Measurements from ENCODE around the gene TEKT5.

The TEKT5 gene

DNA sequence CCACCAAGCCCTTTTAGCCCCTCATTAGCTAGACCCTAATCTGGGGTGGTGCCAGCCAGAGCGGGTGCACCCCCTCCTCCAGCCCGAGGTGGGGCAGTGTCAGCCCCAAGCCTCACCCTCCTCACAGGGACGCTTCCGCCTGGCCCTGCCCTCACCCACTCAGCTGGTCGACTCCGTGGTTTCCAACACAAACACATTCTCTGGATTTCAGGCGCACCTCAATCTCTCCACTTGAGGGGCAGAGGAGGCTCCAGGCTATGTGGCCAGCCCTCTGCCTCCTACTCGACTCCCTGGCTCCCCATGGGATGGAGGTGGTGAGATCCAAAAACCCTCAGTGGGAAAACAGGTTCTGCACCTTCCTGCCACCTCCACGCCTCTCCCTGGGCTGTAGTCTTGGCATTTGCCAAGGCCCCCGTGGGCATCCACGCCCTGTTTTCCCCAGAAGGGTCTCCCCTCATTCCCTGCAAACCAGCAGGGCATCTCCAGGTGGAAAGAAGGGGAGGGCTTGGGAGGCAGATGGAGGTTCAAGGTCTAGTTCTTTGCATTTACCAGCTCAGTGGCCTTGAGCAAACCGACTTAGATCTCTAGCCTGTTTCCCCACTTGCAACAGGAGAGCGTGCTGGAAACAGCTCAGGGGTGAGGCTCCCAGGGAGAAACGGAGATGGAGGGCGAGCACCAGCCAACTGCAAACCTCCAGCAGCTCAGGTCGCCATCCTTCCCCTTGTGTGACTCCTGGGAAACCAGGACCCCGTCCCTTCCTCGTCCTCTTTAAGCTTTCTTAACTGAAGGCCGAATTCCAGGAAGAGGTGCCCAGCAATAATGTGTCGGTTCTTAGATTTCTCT lies 116.0 kb downstream of the TEKT5 start:
- no peak for DNase-seq (ENCODE audit: low read depth)

All from stimulated activated CD8-positive, alpha-beta memory T cell treated with anti-CD3 and anti-CD28 coated beads, Interleukin-7, amount 100 ng/mL, for 24 hours (primary cell).